GM12892 (cell line): Measurements from ENCODE around the gene LGMN.

Experiments
- POLR2A ChIP-seq: IDR thresholded peaks from 2 replicates; pipeline ENCODE4 v1.6.1; 2011; ENCODE audit warnings: low read depth, low read length, control low read depth
- POLR2AphosphoS5 ChIP-seq: IDR thresholded peaks from 2 replicates; pipeline ENCODE4 v1.6.1; 2011; ENCODE audit warnings: low read depth, low read length, control low read depth
- TAF1 ChIP-seq: IDR thresholded peaks from 2 replicates; pipeline ENCODE4 v1.6.1; 2011; ENCODE audit warnings: low read depth, mild to moderate bottlenecking, control low read depth, low read length, borderline replicate concordance

DNA sequence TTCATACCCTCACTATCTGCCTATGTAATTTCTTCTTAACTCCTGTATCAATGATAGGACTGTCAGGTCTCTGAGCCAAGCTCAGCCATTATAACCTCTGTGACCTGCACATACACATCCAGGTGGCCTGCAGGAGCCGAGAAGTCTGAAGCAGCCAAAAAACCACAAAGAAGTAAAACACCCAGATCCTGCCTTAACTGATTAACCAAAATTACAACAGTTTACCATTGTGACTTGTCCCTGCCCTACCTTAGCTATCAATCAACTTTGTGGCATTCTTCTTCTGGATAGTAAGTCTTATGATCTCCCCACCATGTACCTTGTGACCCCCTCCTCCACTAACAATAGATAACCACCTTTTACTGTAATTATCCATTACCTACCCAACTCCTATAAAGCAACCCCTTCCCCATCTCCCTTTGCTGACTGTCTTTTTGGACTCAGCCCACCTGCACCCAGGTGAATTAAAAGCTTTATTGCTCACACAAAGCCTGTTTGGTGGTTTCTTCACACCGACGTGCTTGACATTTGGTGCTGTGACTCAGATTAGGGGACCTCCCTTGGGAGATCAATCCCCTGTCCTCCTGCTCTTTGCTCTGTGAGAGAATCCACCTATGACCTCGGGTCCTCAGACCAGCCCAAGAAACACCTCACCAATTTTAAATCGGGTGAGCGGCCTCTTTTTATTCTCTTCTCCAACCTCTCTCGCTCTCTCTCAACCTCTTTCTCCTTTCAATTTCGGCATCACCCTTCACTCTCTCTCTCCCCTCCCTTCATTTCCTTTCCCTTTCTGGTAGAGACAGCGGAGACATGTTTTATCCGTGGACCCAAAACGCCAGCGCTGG is 11.5 kb upstream of the LGMN start:
- TF ChIP-seq POLR2AphosphoS5 (no peak), POLR2A (no peak), TAF1 (no peak)
